Measurements from ENCODE around the gene CTNNBL1. TPM values are rescaled to one million over a fixed set of nuclear protein-coding genes. Genes with fewer than 3 reads are reported as not detected.

The CTNNBL1 gene
- total RNA-seq, 4 donors from 2014 or later, result 24.2 to 34.9 (median 31.6) TPM

GRCh38 chr20:37903317-37904007, 209.6 kb downstream of the CTNNBL1 start:
- no peak for DNase-seq (ENCODE audit: low spot score)
- no peak for TF ChIP-seq CTCF (IDR thresholded peaks at IDR 0.05)
- peak; percentile 3 for ATAC-seq (ENCODE audit: low FRiP score)

- TF ChIP-seq CTCF (IDR thresholded peaks at IDR 0.05), result no peak
- no peak for ATAC-seq (ENCODE audit: low FRiP score)
These were observed 210.3 kb downstream of the CTNNBL1 start for GRCh38 chr20:37904008-37904642.

GRCh38 chr20:37904845-37905373, 211.1 kb downstream of the CTNNBL1 start:
- no peak for TF ChIP-seq CTCF (IDR thresholded peaks at IDR 0.05)
- ATAC-seq (ENCODE audit: low FRiP score) (no peak), DNase-seq (ENCODE audit: low spot score) (no peak)

More at GRCh38 chr20:37904008-37904642, 210.3 kb downstream of the CTNNBL1 start:
- DNase-seq (ENCODE audit: low spot score), result no peak

- ATAC-seq (ENCODE audit: low FRiP score) (no peak), DNase-seq (ENCODE audit: low spot score) (no peak)
- TF ChIP-seq CTCF (IDR thresholded peaks at IDR 0.05), result no peak
These were observed 212.1 kb downstream of the CTNNBL1 start for GRCh38 chr20:37905671-37906613.

- ATAC-seq (ENCODE audit: low FRiP score) (no peak), DNase-seq (ENCODE audit: low spot score) (no peak)
- TF ChIP-seq CTCF (IDR thresholded peaks at IDR 0.05), result no peak
These were observed 213.5 kb downstream of the CTNNBL1 start for GRCh38 chr20:37907330-37907676.

- TF ChIP-seq CTCF (IDR thresholded peaks at IDR 0.05), result no peak
- ATAC-seq (ENCODE audit: low FRiP score), result peak; percentile 26
- no peak for DNase-seq (ENCODE audit: low spot score)
These were observed 214.0 kb downstream of the CTNNBL1 start for GRCh38 chr20:37907677-37908401.
